ENCODE data around the gene HAUS6. TPM values are rescaled to one million over a fixed set of nuclear protein-coding genes. Genes with fewer than 3 reads are reported as not detected.

Gene HAUS6
- total RNA-seq, 2 donors from 2014 or later, result 4.8 to 7.0 TPM

GRCh38 chr9:19033015-19033414 is 69.7 kb downstream of the HAUS6 start, which contains the start of gene SAXO1:
Gene SAXO1, minus strand, starts transcription at chr9:19033209. Its CDS starts 301 bp downstream, at chr9:19032908.
- H3K27ac ChIP-seq, result no peak within 1 kb of the TSS
- no peaks in the 10 kb centered on the region for H3K27me3 ChIP-seq
- H3K36me3 ChIP-seq, result no peaks in the 10 kb centered on the region
- H3K4me3 ChIP-seq, result no peak within 1 kb of the TSS
- TF ChIP-seq CTCF (IDR thresholded peaks at IDR 0.05), result no peak
- no peak for DNase-seq (ENCODE audit: low spot score)
- no peaks in the 10 kb centered on the region for H3K4me1 ChIP-seq
- H3K9me3 ChIP-seq, result no peaks in the 10 kb centered on the region

GRCh38 chr9:19032406-19032805 is 70.3 kb downstream of the HAUS6 start:
- H3K27ac ChIP-seq, result no peak overlapping the region
- H3K9me3 ChIP-seq, result no peaks in the 10 kb centered on the region
- H3K27me3 ChIP-seq, result no peaks in the 10 kb centered on the region
- no peak overlapping the region for H3K4me3 ChIP-seq
- H3K36me3 ChIP-seq, result no peaks in the 10 kb centered on the region
- DNase-seq (ENCODE audit: low spot score), result no peak
- no peak for TF ChIP-seq CTCF (IDR thresholded peaks at IDR 0.05)
- H3K4me1 ChIP-seq, result no peaks in the 10 kb centered on the region

- H3K27me3 ChIP-seq, result no peaks in the 10 kb centered on the region
- H3K36me3 ChIP-seq, result no peaks in the 10 kb centered on the region
These were observed 71.8 kb downstream of the HAUS6 start for GRCh38 chr9:19030899-19031298.

GRCh38 chr9:19028835-19029451 is 73.8 kb downstream of the HAUS6 start:
- H3K27me3 ChIP-seq, result no peaks in the 10 kb centered on the region
- no peaks in the 10 kb centered on the region for H3K36me3 ChIP-seq
- H3K4me1 ChIP-seq, result no peaks in the 10 kb centered on the region
- no peaks in the 10 kb centered on the region for H3K9me3 ChIP-seq
- peak; percentile 58 to 84 for TF ChIP-seq CTCF (IDR thresholded peaks at IDR 0.05)
- H3K4me3 ChIP-seq, result no peak overlapping the region
- no peak overlapping the region for H3K27ac ChIP-seq
- no peak for DNase-seq (ENCODE audit: low spot score)

More at GRCh38 chr9:19030899-19031298, 71.8 kb downstream of the HAUS6 start:
- no peak for DNase-seq (ENCODE audit: low spot score)
- H3K4me1 ChIP-seq, result no peaks in the 10 kb centered on the region
- no peak overlapping the region for H3K4me3 ChIP-seq
- H3K9me3 ChIP-seq, result no peaks in the 10 kb centered on the region
- TF ChIP-seq CTCF (IDR thresholded peaks at IDR 0.05), result no peak
- H3K27ac ChIP-seq, result no peak overlapping the region

GRCh38 chr9:19027825-19028224 is 74.9 kb downstream of the HAUS6 start:
- Histone ChIP-seq H3K4me1 (no peaks in the 10 kb centered on the region), H3K36me3 (no peaks in the 10 kb centered on the region), H3K27ac (no peak overlapping the region), H3K4me3 (no peak overlapping the region), H3K9me3 (no peaks in the 10 kb centered on the region), H3K27me3 (no peaks in the 10 kb centered on the region)
- TF ChIP-seq CTCF (IDR thresholded peaks at IDR 0.05), result no peak
- DNase-seq (ENCODE audit: low spot score), result no peak

GRCh38 chr9:19026375-19026774 is 76.3 kb downstream of the HAUS6 start:
- TF ChIP-seq CTCF (IDR thresholded peaks at IDR 0.05), result no peak
- no peaks in the 10 kb centered on the region for H3K4me1 ChIP-seq
- no peaks in the 10 kb centered on the region for H3K36me3 ChIP-seq
- no peaks in the 10 kb centered on the region for H3K9me3 ChIP-seq
- H3K27ac ChIP-seq, result no peak overlapping the region
- no peak overlapping the region for H3K4me3 ChIP-seq
- H3K27me3 ChIP-seq, result no peaks in the 10 kb centered on the region
- DNase-seq (ENCODE audit: low spot score), result no peak
